ENCODE data around the gene CALY. TPM values are rescaled to one million over a fixed set of nuclear protein-coding genes. Genes with fewer than 3 reads are reported as not detected.
A peak's percentile ranks its signal among the peaks of the same experiment; 100 is the strongest.

The CALY gene
- total RNA-seq, 2 donors from 2014 or later = 1.8 TPM; not detected in 1

DNA sequence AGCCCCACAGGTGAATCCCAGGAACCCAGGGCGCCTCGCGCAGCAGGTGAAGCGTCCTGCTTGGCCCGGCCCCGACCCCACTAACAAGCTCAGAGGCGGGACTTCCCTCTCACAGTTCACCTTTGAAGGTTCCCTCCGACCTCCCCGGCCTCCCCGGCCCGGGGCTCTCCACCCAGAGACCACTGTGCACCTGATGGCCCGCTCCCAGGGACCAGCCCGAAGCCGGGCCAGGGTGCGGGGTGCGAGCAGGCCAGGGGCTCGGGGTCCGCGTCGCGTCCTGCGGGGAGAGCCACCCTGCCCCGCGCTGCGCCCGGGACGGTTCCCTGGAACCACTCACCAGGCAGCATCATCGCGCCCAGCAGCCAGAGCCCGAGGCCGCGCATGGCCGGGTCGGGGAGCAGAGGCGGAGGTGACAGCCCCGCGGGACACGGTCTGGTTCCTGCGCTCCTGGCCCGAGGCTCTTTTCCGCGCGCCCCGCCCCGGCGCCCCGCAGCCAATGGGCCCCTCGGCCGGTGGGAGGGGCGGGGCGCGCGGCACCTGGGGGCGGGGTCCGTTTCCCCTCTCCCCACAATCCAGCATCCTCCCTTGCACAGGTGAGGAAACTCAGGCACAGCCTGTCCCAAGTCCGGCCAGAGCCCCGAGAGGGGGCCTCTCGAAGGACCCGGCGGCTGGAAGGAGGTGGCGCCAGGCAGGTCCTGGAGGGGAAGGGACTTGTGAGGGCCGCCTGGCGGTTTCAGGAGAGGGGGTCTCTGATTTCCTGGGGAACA lies 60.1 kb downstream of the CALY start, which contains the start of gene ADAM8:
TSS of gene ADAM8 (minus strand) at position 434 of the 767 bp plus-strand sequence. CDS start at position 383, 51 bp downstream.
- intact Hi-C loops (cut with DNase I) = no loop called here
- Histone ChIP-seq H3K27me3 (no peaks in the 10 kb centered on the region), H3K4me3 (no peak within 1 kb of the TSS), H3K9me3 (no peaks in the 10 kb centered on the region), H3K36me3 (replicated peaks in 1 of 2; ENCODE audit: insufficient read depth in 1 of 2, low read depth in 2 of 2) (peaks cover 0 to 2% of the 10 kb centered on the region in 2 donors), H3K4me1 (peaks cover 38% of the 10 kb centered on the region), H3K27ac (peak within 1 kb of the TSS in 2 of 4 donors; percentile 67 to 84)
- DNase-seq (peak in 3 of 4 donors; percentile 33 to 44 (median 35)), ATAC-seq (no peak)
- TF ChIP-seq, protein P1, sequence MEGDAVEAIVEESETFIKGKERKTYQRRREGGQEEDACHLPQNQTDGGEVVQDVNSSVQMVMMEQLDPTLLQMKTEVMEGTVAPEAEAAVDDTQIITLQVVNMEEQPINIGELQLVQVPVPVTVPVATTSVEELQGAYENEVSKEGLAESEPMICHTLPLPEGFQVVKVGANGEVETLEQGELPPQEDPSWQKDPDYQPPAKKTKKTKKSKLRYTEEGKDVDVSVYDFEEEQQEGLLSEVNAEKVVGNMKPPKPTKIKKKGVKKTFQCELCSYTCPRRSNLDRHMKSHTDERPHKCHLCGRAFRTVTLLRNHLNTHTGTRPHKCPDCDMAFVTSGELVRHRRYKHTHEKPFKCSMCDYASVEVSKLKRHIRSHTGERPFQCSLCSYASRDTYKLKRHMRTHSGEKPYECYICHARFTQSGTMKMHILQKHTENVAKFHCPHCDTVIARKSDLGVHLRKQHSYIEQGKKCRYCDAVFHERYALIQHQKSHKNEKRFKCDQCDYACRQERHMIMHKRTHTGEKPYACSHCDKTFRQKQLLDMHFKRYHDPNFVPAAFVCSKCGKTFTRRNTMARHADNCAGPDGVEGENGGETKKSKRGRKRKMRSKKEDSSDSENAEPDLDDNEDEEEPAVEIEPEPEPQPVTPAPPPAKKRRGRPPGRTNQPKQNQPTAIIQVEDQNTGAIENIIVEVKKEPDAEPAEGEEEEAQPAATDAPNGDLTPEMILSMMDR (IDR thresholded peaks at IDR 0.05) = no peak
- TF ChIP-seq POLR2A (IDR thresholded peaks at IDR 0.05) = no peak
- WGBS, 2 donors = 12 to 54% methylated on average over 15 to 59 of the region's 63 CpGs

DNA sequence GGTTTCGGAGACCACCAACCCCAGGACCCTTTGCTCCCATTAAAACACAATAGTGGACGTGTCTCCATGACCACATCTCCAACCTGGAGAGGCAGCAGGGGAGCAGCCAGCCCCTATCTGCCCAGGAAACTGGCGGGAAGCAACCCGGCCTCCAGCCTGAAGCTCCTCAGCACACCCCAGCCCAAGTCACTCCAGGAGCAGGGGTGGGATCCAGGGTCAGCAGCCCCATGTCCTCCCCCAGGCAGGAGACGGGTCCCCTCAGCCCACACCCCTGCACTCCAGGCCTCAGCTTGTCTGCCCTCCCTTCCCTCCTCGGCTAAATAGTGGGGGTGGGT lies 60.6 kb downstream of the CALY start:
- ATAC-seq (no peak), DNase-seq (no peak)
- Histone ChIP-seq H3K4me3 (no peak overlapping the region), H3K4me1 (peaks cover 38% of the 10 kb centered on the region), H3K27me3 (no peaks in the 10 kb centered on the region), H3K36me3 (replicated peaks in 1 of 2; ENCODE audit: insufficient read depth in 1 of 2, low read depth in 2 of 2) (peaks cover 0 to 3% of the 10 kb centered on the region in 2 donors), H3K27ac (no peak overlapping the region), H3K9me3 (no peaks in the 10 kb centered on the region)
- TF ChIP-seq POLR2A (IDR thresholded peaks at IDR 0.05) = no peak
- TF ChIP-seq, protein P1 (IDR thresholded peaks at IDR 0.05) = no peak
- intact Hi-C loops (cut with DNase I) = no loop called here
- whole genome bisulfite sequencing, 2 donors = 65 to 68% methylated on average over 6 of the region's 6 CpGs

DNA sequence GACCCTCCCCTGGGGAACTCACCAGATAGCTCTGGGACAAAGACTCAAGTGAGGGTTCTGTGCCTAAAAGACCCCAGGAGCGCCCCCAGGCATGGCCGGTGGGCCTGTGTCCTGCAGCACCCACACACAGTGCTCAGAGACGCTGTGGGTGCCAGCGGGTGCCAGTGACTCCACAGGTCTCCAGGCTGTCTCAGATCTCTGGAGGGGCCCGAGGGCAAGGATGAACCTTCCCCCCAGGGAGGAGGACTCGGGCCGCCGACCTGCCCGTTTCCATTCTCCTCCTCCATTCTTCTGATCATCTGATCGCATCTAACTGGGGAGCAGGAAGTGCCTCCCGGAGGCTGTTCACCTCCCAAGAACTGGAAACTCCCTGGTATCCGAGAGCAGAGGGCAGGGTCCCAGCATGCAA lies 61.0 kb downstream of the CALY start:
- no peaks in the 10 kb centered on the region for H3K9me3 ChIP-seq
- no peaks in the 10 kb centered on the region for H3K27me3 ChIP-seq
- DNase-seq = no peak
- no peak overlapping the region for H3K4me3 ChIP-seq
- peaks cover 0 to 3% of the 10 kb centered on the region in 2 donors for H3K36me3 ChIP-seq (replicated peaks in 1 of 2; ENCODE audit: insufficient read depth in 1 of 2, low read depth in 2 of 2)
- WGBS, 2 donors = 52 to 71% methylated on average over 12 of the region's 12 CpGs
- intact Hi-C loops (cut with DNase I) = no loop called here
- ATAC-seq = no peak
- TF ChIP-seq, protein P1 (IDR thresholded peaks at IDR 0.05) = no peak
- TF ChIP-seq POLR2A (IDR thresholded peaks at IDR 0.05) = no peak
- no peak overlapping the region for H3K27ac ChIP-seq
- peaks cover 38% of the 10 kb centered on the region for H3K4me1 ChIP-seq

DNA sequence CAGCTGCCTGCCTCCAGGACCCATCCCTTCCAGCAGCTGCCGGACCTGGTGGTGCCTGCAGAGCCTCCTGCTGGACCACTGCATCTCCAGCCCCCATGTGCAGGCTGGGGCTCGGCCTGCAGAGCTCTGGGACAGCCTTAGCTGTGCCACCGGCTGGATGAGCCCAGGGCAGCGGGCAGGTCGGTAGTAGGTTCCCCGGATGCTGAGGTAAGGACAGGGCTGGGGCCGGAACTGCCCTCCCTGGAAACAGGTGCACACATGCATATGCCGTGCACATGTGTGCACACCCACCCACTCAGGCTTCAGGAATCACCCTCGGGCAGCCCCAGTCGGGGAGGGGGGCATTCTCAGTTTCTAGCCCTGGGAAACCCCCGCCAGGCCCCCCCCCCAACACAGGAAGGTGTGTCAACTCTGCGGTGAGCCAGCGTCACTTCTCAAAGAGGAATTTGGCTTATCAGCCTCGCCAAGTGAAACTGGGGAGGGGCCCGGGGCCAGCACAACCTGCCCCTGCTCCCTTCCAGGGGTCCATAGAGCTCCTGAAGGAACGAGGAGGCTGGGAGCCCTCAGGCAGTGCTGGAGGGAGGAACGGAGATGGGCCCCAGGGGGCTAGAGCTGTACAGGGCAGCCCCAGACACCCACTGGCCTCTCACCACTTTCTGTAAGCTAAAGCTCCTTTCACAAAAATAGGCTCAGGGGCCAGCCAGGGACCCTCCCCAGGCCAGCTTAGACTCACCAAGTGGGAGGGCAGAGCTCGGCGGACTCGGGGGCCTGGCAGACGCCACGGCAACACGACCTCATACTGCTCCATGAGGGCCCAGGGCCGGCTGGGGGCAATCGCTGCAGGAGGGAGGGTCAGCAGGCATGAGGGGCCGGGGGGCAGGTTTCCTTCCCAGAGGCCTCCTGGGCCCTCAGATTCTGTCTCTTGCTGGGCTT lies 61.7 kb downstream of the CALY start:
- Histone ChIP-seq H3K4me1 (peaks cover 38% of the 10 kb centered on the region), H3K27ac (no peak overlapping the region), H3K9me3 (no peaks in the 10 kb centered on the region), H3K36me3 (replicated peaks in 1 of 2; ENCODE audit: insufficient read depth in 1 of 2, low read depth in 2 of 2) (peaks cover 0 to 3% of the 10 kb centered on the region in 2 donors), H3K27me3 (no peaks in the 10 kb centered on the region), H3K4me3 (no peak overlapping the region)
- 57 to 76% methylated on average over 4 to 26 of the region's 26 CpGs for WGBS, 2 donors
- TF ChIP-seq POLR2A (IDR thresholded peaks at IDR 0.05) = no peak
- TF ChIP-seq, protein P1 (IDR thresholded peaks at IDR 0.05) = no peak
- ATAC-seq = no peak
- intact Hi-C loops (cut with DNase I) = no loop called here
- DNase-seq = no peak

Small RNAs within 50 kb of the gene (microRNA-seq; reads per million reads assigned to microRNA genes)
- 0 to 0.45 reads per million in 2 donors for gene MIR3944 (ENCODE audit: borderline number of aligned reads in 2 of 2, borderline replicate concordance in 2 of 2)

Small RNAs within 50 kb of the gene (small RNA-seq; reads per million reads assigned to genes)
- not detected for gene AL360181.4
- not detected for gene BANF1P2
- not detected for gene MIR3944

Other genes with a start within 250 kb of the CALY start
- under 1 TPM in 1 of 2 donors, not detected in 1; under 0.01 TPM for gene ADGRA1, start 249.0 kb downstream of the CALY start, total RNA-seq
- 1 to 10 TPM in 1 of 2 donors, under 1 TPM in 1; 0.52 to 3.3 TPM for gene KNDC1, start 176.7 kb downstream of the CALY start, total RNA-seq
- not detected for gene UTF1, start 106.7 kb downstream of the CALY start, total RNA-seq
- gene VENTX, start 99.0 kb downstream of the CALY start, total RNA-seq = under 1 TPM in 1 of 2 donors, not detected in 1; 0.26 TPM
- gene ADAM8, start 60.0 kb downstream of the CALY start, total RNA-seq = 1 to 10 TPM; 3.4 to 4.6 TPM
- gene TUBGCP2, start 28.0 kb downstream of the CALY start, total RNA-seq = 10 to 100 TPM; 32.2 to 36.6 TPM
- gene ZNF511, start 28.0 kb downstream of the CALY start, total RNA-seq = 10 to 100 TPM; 15.0 to 22.7 TPM
- gene PRAP1, start 10.5 kb upstream of the CALY start, total RNA-seq = 1 to 10 TPM in 1 of 2 donors, not detected in 1; 6.5 TPM
- 10 to 100 TPM; 12.5 to 16.1 TPM for gene FUOM, start 21.1 kb upstream of the CALY start, total RNA-seq
- 10 to 100 TPM; 44.4 to 71.9 TPM for gene ECHS1, start 36.5 kb upstream of the CALY start, total RNA-seq
- 1 to 10 TPM; 8.3 to 9.6 TPM for gene PAOX, start 42.4 kb upstream of the CALY start, total RNA-seq
- gene MTG1, start 57.3 kb upstream of the CALY start, total RNA-seq = 10 to 100 TPM; 22.8 to 83.7 TPM
- not detected for gene SPRN, start 87.7 kb upstream of the CALY start, total RNA-seq
- 10 to 100 TPM in 1 of 2 donors, 1 to 10 TPM in 1; 3.9 to 11.2 TPM for gene SCART1, start 117.0 kb upstream of the CALY start, total RNA-seq
- 10 to 100 TPM in 1 of 2 donors, 1 to 10 TPM in 1; 3.9 to 18.1 TPM for gene CYP2E1, start 190.5 kb upstream of the CALY start, total RNA-seq
- gene SYCE1, start 228.7 kb upstream of the CALY start, total RNA-seq = 1 to 10 TPM; 1.0 to 2.0 TPM